ENCODE data around the gene TNS4. TPM values are rescaled to one million over a fixed set of nuclear protein-coding genes. Genes with fewer than 3 reads are reported as not detected.

TNS4 gene
- total RNA-seq, 1 donor from 2014 or later, result 0.05 TPM

GRCh38 chr17:40516581-40517285 is 15.3 kb upstream of the TNS4 start:
- DNase-seq (ENCODE audit: low read depth), result no peak

- DNase-seq (ENCODE audit: low read depth), result no peak
Observed at GRCh38 chr17:40515491-40516041, 14.1 kb upstream of the TNS4 start.

GRCh38 chr17:40515011-40515410 is 13.6 kb upstream of the TNS4 start:
- DNase-seq (ENCODE audit: low read depth), result no peak

GRCh38 chr17:40514013-40514875 is 12.8 kb upstream of the TNS4 start:
- no peak for DNase-seq (ENCODE audit: low read depth)

- DNase-seq (ENCODE audit: low read depth), result no peak
Observed at GRCh38 chr17:40511667-40512220, 10.3 kb upstream of the TNS4 start.

GRCh38 chr17:40511136-40511535 is 9.7 kb upstream of the TNS4 start:
- no peak for DNase-seq (ENCODE audit: low read depth)

- peak; percentile 95 for DNase-seq (ENCODE audit: low read depth)
Observed at GRCh38 chr17:40510328-40510648, 8.9 kb upstream of the TNS4 start.

- DNase-seq (ENCODE audit: low read depth), result peak; percentile 64
Observed at GRCh38 chr17:40509626-40510327, 8.4 kb upstream of the TNS4 start.

- DNase-seq (ENCODE audit: low read depth), result no peak
Observed at GRCh38 chr17:40506786-40507185, 5.4 kb upstream of the TNS4 start.

- no peak for DNase-seq (ENCODE audit: low read depth)
Observed at GRCh38 chr17:40503154-40503553, 1.7 kb upstream of the TNS4 start.

- DNase-seq (ENCODE audit: low read depth), result no peak
Observed at GRCh38 chr17:40502716-40503115, 1.3 kb upstream of the TNS4 start.

- DNase-seq (ENCODE audit: low read depth), result no peak
Observed at GRCh38 chr17:40500709-40501108, 714 bp downstream of the TNS4 start.

GRCh38 chr17:40500190-40500589 is 1.2 kb downstream of the TNS4 start:
- DNase-seq (ENCODE audit: low read depth), result no peak

GRCh38 chr17:40499551-40500189 is 1.8 kb downstream of the TNS4 start:
- peak; percentile 78 for DNase-seq (ENCODE audit: low read depth)

- peak; percentile 75 for DNase-seq (ENCODE audit: low read depth)
Observed at GRCh38 chr17:40498281-40499084, 2.9 kb downstream of the TNS4 start.

- DNase-seq (ENCODE audit: low read depth), result no peak
Observed at GRCh38 chr17:40497695-40498094, 3.7 kb downstream of the TNS4 start.

GRCh38 chr17:40496634-40497420 is 4.6 kb downstream of the TNS4 start:
- DNase-seq (ENCODE audit: low read depth), result no peak

- DNase-seq (ENCODE audit: low read depth), result no peak
Observed at GRCh38 chr17:40496170-40496569, 5.3 kb downstream of the TNS4 start.

GRCh38 chr17:40495140-40495539 is 6.3 kb downstream of the TNS4 start:
- no peak for DNase-seq (ENCODE audit: low read depth)

GRCh38 chr17:40493697-40494096 is 7.7 kb downstream of the TNS4 start:
- no peak for DNase-seq (ENCODE audit: low read depth)

Data from renal cortical epithelial cell (primary cell).